Activated CD4-positive, alpha-beta T cell treated with anti-CD3 and anti-CD28 coated beads, Interleukin-2, amount 50 U/mL, for 1 hour (primary cell): ENCODE data around the gene DPCD.
"Not testable (repeated sequence)": the region's sequence is repeated elsewhere in the genome, so short reads cannot be mapped to it uniquely, and the experiment has no call there.

Experiments
- DNase-seq: peaks from one replicate; pipeline ENCODE4 v3.0.0-alpha.2; 2020

The DPCD gene

GRCh38 chr10:101623528-101623927, 35.4 kb downstream of the DPCD start:
- no peak for DNase-seq

GRCh38 chr10:101624526-101625102, 36.5 kb downstream of the DPCD start:
- no peak for DNase-seq

GRCh38 chr10:101625821-101626412, 37.8 kb downstream of the DPCD start:
- no peak for DNase-seq

GRCh38 chr10:101629837-101630632, 41.9 kb downstream of the DPCD start:
- no peak for DNase-seq

GRCh38 chr10:101630633-101630920, 42.5 kb downstream of the DPCD start:
- DNase-seq: no peak

GRCh38 chr10:101631821-101632475, 43.8 kb downstream of the DPCD start:
- DNase-seq: no peak

- DNase-seq: not testable (repeated sequence)
These were observed 45.4 kb downstream of the DPCD start for GRCh38 chr10:101633510-101633909.

- DNase-seq: no peak
These were observed 51.2 kb downstream of the DPCD start for GRCh38 chr10:101639141-101639900.

GRCh38 chr10:101643546-101643945, 55.4 kb downstream of the DPCD start:
- no peak for DNase-seq

- no peak for DNase-seq
These were observed 55.9 kb downstream of the DPCD start for GRCh38 chr10:101644002-101644401.

- DNase-seq: no peak
These were observed 57.5 kb downstream of the DPCD start for GRCh38 chr10:101645659-101646058.

GRCh38 chr10:101646364-101646763, 58.2 kb downstream of the DPCD start:
- no peak for DNase-seq

GRCh38 chr10:101647255-101647654, 59.1 kb downstream of the DPCD start:
- no peak for DNase-seq

GRCh38 chr10:101649525-101650085, 61.5 kb downstream of the DPCD start:
- no peak for DNase-seq

GRCh38 chr10:101650863-101651262, 62.7 kb downstream of the DPCD start:
- no peak for DNase-seq

- no peak for DNase-seq
These were observed 63.2 kb downstream of the DPCD start for GRCh38 chr10:101651336-101651735.

GRCh38 chr10:101653536-101653935, 65.4 kb downstream of the DPCD start:
- no peak for DNase-seq

- no peak for DNase-seq
These were observed 67.4 kb downstream of the DPCD start for GRCh38 chr10:101655570-101655969.

- no peak for DNase-seq
These were observed 68.8 kb downstream of the DPCD start for GRCh38 chr10:101656890-101657289.

GRCh38 chr10:101658975-101659374, 70.9 kb downstream of the DPCD start:
- DNase-seq: no peak
